Esophagus (tissue), 2 donors: Measurements from ENCODE around the gene ERP44. TPM values are rescaled to one million over a fixed set of nuclear protein-coding genes. Genes with fewer than 3 reads are reported as not detected.
"Not testable (repeated sequence)": the region's sequence is repeated elsewhere in the genome, so short reads cannot be mapped to it uniquely, and the experiment has no call there.

Experiments
- H3K27ac ChIP-seq, 2 donors: one replicate each; pipeline ENCODE4 v1.5.1; 2013; ENCODE audit warnings: low read depth in 2 of 2, mild to moderate bottlenecking in 2 of 2, inconsistent platforms in 1 of 2, low read length in 1 of 2, moderate library complexity in 1 of 2
- H3K27me3 ChIP-seq, 2 donors: one replicate each; pipeline ENCODE4 v1.6.1; 2013; ENCODE audit warnings: low read length in 2 of 2, control low read depth in 1 of 2, mild to moderate bottlenecking in 1 of 2; ENCODE audit not compliant: insufficient read depth in 2 of 2, control insufficient read depth in 1 of 2
- H3K36me3 ChIP-seq, 2 donors: one replicate each; pipeline ENCODE4 v1.6.1; 2013; ENCODE audit warnings: low read length in 1 of 2; ENCODE audit not compliant: control insufficient read depth in 2 of 2, insufficient read depth in 2 of 2
- H3K4me1 ChIP-seq, 2 donors: one replicate each; pipeline ENCODE4 v1.6.1; 2013; ENCODE audit warnings: low read length in 1 of 2; ENCODE audit not compliant: control insufficient read depth in 2 of 2, insufficient read depth in 2 of 2
- H3K4me3 ChIP-seq, 2 donors: one replicate each; pipeline ENCODE4 v1.5.1; 2013; ENCODE audit warnings: low read length in 2 of 2, mild to moderate bottlenecking in 2 of 2, low read depth in 1 of 2, moderate library complexity in 1 of 2
- H3K9me3 ChIP-seq, 2 donors: one replicate each; pipeline ENCODE4 v1.6.1; 2013; ENCODE audit warnings: mild to moderate bottlenecking in 2 of 2, low read depth in 1 of 2, low read length in 1 of 2, moderate library complexity in 1 of 2; ENCODE audit not compliant: control insufficient read depth in 2 of 2, insufficient read depth in 1 of 2
- WGBS, 2 donors: extraction: QIAGEN DNeasy Blood & Tissue Kit; methylation state at CpG; one replicate each; pipeline ENCODE4 v1.1.7; 2013; 5-methylcytosine and 5-hydroxymethylcytosine counted together
- polyA plus RNA-seq, 2 donors: library from polyadenylated mRNA; stranded (reverse); fragments of 200-250 nt; gene quantifications; one replicate each; pipeline ENCODE4 v1.2.3, GENCODE V29; 2013
- donor health status: healthy with polysubstance abuse.
- donor health status: Bipolar disorder and iron deficiency.

Gene ERP44
- polyA plus RNA-seq, 2 donors, result 14.3 to 16.3 TPM

DNA sequence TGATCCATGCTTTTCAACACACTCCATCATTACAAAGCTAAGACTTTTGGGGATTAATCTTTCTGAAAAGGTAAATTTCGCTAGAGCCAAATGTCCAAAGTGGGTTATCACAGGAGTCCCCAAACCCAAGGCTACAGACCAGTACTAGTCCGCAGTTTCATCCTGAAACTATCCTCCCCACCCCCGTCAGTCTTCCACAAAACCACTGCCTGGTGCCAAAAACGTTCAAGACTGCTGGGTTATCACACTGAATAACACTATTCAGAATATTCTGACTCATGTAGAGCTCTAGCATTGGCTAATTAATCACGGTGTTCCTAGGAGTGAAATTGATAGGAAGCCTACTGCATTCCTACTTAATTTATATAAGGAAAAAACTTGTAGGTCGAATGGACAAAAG lies 24.7 kb downstream of the ERP44 start:
- Histone ChIP-seq H3K27ac (no peak overlapping the region), H3K9me3 (peaks cover 0 to 3% of the 10 kb centered on the region in 2 donors), H3K4me1 (peaks cover 0 to 3% of the 10 kb centered on the region in 2 donors), H3K4me3 (no peak overlapping the region), H3K36me3 (peaks cover 0 to 2% of the 10 kb centered on the region in 2 donors), H3K27me3 (no peaks in the 10 kb centered on the region)
- 76 to 83% methylated on average over 6 of the region's 6 CpGs for WGBS, 2 donors

DNA sequence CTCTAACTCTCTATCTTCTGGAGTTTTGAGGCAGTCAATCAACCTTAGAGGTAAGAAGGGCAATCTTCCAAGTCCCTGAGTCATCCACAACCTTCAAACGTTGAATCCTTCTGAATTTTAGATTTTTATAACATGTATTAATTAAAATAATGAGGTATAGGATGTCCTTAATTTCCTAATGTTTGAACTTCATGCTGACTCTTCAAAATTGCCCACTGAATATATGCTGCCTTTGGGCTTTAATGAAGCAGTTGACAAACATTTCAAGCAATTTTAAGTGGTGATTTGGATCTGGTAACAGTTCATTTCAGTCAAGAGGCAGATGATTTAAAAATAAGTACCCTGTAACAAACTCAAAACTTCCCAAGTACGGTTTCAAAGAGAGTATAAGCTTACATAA lies 26.0 kb downstream of the ERP44 start:
- Histone ChIP-seq H3K27me3 (no peaks in the 10 kb centered on the region), H3K4me1 (peaks cover 0 to 3% of the 10 kb centered on the region in 2 donors), H3K9me3 (peaks cover 0 to 3% of the 10 kb centered on the region in 2 donors), H3K4me3 (no peak overlapping the region), H3K27ac (no peak overlapping the region), H3K36me3 (peaks cover 0 to 2% of the 10 kb centered on the region in 2 donors)
- 54 to 64% methylated on average over 2 of the region's 2 CpGs for WGBS, 2 donors

DNA sequence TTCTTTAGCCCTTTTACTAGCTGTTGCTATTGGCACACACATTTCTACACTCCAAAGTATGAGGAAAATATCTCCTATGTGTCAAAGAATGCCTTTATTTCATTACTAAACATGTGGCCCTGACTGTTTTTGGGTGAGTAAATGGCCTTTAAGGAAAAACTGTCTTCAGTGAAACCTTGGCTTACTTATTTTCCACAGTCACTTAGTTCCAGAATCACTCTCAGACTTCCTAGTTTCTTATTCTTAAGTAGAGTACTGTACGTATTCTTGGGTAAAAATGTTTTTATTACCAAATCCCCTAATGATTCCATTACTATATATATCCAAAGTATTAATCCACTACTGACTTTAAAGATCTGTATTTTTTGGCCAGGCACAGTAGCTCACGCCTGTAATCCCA lies 27.5 kb downstream of the ERP44 start:
- no peaks in the 10 kb centered on the region for H3K27me3 ChIP-seq
- H3K27ac ChIP-seq, result no peak overlapping the region
- H3K4me1 ChIP-seq, result peaks cover 0 to 3% of the 10 kb centered on the region in 2 donors
- no peak overlapping the region for H3K4me3 ChIP-seq
- no peaks in the 10 kb centered on the region for H3K36me3 ChIP-seq
- peaks cover 0 to 3% of the 10 kb centered on the region in 2 donors for H3K9me3 ChIP-seq
- WGBS, 2 donors, result 74 to 83% methylated on average over 2 of the region's 2 CpGs

DNA sequence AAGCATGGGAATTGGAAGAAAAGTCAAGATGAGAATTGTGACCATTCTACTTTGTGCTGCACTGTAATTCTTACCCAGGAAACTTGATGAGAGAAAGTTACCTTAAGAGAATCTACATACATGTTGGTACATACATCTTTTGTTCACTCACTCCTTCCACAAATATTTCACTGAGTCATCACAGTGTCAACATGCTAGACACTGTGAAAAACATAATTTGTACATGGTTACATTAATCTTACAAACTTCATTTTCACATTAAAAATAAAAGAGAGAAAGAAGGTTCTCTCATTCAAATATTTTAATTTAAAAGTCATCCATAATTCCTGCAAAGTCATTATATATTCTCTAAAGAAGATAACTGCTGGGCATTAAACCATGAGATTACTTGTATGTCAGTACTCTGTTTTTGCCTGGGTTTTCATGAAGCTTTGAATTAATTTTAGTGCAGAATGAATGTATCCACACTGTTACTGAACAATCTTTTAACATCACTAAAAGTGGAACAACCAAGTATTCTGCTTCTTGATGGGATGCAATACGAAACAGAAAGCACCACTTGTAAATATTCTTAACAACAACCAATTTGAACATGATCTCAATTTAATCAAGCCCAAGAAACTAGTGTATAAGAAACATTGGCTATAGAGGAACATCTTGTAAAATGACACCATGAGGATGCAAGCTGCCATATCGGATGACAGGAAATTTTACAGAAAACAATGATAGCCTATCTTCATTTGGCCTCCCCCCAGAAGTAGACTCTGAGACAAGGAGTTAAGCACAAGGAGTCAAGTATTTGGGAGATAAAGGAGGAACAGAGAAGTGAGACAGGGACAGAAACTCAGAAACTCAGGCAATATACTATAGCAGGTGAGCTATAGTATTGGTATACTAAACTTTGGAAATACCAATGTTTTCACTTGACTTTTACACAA lies 28.4 kb downstream of the ERP44 start:
- H3K4me3 ChIP-seq, result no peak overlapping the region
- H3K36me3 ChIP-seq, result no peaks in the 10 kb centered on the region
- H3K4me1 ChIP-seq, result peaks cover 0 to 3% of the 10 kb centered on the region in 2 donors
- no peak overlapping the region for H3K27ac ChIP-seq
- peaks cover 0 to 3% of the 10 kb centered on the region in 2 donors for H3K9me3 ChIP-seq
- WGBS, 2 donors, result 84 to 88% methylated on average over 2 of the region's 2 CpGs
- H3K27me3 ChIP-seq, result no peaks in the 10 kb centered on the region

DNA sequence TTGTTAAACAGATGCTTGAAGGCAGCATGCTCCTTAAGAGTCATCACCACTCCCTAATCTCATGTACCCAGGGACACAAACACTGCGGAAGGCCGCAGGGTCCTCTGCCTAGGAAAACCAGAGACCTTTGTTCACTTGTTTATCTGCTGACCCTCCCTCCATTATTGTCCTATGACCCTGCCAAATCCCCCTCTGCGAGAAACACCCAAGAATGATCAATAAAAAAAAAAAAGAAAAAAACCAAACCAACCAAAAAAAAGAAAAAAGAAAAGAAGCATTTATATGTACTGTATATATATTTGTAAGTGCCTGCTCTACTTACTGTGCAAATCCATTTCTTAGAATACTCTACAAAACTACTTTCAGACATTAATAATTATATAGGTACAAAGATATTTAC lies 29.7 kb downstream of the ERP44 start:
- WGBS, 2 donors, result 88% methylated on average over 1 of the region's 3 CpGs; no CpG with 5 or more reads in 1 of the 2 donors
- H3K4me3 ChIP-seq, H3K4me1 ChIP-seq, H3K9me3 ChIP-seq, H3K36me3 ChIP-seq, H3K27me3 ChIP-seq, H3K27ac ChIP-seq: not testable (repeated sequence)

DNA sequence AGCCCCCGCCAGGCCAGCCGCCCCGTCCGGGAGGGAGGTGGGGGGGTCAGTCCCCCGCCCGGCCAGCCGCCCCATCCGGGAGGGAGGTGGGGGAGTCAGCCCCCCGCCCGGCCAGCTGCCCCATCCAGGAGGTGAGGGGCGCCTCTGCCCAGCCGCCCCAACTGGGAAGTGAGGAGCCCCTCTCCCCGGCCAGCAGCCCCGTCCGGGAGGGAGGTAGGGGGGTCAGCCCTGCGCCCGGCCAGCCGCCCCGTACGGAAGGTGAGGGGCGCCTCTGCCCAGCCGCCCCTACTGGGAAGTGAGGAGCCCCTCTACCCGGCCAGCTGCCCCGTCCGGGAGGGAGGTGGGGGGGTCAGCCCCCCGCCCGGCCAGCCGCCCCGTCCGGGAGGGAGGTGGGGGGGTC lies 30.8 kb downstream of the ERP44 start:
- WGBS, 2 donors, result 97 to 100% methylated on average over 2 to 30 of the region's 30 CpGs
- not testable (repeated sequence) for H3K4me1 ChIP-seq

DNA sequence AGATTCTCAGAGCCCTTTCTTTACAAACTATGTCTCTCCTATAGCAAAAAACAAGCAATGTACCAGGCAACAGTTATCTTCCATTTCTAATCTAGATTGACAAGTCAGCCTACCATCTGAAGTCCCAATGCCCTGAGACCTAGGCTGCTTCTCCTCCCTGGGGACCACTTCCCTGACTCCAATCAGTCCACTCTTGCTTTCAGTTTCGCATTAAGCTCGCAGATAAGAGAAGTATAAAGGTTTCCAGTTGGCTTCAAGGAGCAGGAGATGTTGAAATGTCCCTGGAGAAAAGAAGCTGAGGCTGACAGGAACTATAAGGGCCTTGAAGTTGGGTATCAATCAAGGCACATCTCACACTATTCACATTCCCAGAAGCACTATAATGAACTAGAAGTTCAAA lies 32.3 kb downstream of the ERP44 start:
- Histone ChIP-seq H3K4me3 (no peak overlapping the region), H3K27ac (no peak overlapping the region), H3K36me3 (no peaks in the 10 kb centered on the region), H3K4me1 (no peaks in the 10 kb centered on the region), H3K9me3 (no peaks in the 10 kb centered on the region), H3K27me3 (no peaks in the 10 kb centered on the region)
- WGBS, 2 donors, result 42 to 56% methylated on average over 2 of the region's 2 CpGs

More for the DNA sequence above, 30.8 kb downstream of the ERP44 start:
- H3K27me3 ChIP-seq, H3K27ac ChIP-seq, H3K9me3 ChIP-seq, H3K36me3 ChIP-seq, H3K4me3 ChIP-seq: not testable (repeated sequence)

DNA sequence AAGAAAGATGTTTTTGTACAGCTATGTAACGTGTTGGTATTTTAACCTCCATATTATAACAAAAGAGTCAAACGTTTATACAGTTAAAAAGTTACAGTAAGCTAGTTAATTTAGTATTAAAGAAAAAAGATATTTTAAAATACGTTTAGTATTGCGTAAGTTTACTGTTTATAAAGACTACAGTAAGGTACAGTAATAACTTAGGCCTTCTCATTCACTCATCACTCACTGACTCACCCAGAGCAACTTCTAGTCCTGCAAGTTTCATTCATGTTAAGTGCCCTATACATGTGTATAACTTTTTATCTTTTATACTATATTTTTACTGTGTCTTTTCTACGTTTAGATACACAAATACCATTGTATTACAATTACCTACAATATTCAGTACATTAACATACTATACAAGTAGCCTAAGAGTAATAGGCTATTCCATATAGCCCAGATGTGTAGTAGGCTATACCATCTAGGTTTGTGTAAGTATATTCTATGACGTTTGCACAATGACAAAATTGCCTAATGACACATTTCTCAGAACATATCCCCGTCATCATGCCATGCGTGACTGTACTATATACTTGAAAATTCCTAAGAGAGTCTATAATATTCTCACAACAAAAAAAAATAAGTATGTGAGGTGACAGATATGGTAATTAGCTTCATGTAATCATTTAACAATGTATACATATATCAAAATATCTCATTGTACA lies 33.8 kb downstream of the ERP44 start:
- Histone ChIP-seq H3K36me3 (no peaks in the 10 kb centered on the region), H3K4me3 (no peak overlapping the region), H3K9me3 (no peaks in the 10 kb centered on the region), H3K4me1 (no peaks in the 10 kb centered on the region), H3K27ac (no peak overlapping the region), H3K27me3 (no peaks in the 10 kb centered on the region)
- WGBS, 2 donors, result 67 to 71% methylated on average over 8 of the region's 8 CpGs

DNA sequence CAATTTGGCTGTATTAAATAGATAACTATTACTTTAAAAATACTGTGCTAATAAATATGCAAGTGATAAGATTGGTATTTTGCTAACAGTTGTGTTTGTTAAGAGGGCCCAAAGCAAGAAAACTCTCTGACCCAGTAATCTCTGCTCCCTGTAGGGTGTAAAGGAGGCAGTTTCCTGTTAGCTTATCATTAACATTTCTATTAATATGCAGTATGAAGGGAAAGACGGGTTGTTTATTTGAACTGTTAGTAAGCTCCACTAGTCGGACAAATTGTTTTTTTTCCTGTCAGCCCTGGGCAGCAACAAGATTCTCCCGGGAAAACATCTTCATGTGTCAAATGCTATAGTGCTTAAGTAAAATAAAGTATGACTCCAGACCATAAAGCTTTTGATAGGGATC lies 35.6 kb downstream of the ERP44 start:
- Histone ChIP-seq H3K27me3 (no peaks in the 10 kb centered on the region), H3K27ac (no peak overlapping the region), H3K4me1 (no peaks in the 10 kb centered on the region), H3K9me3 (no peaks in the 10 kb centered on the region), H3K36me3 (no peaks in the 10 kb centered on the region), H3K4me3 (no peak overlapping the region)
- 42 to 51% methylated on average over 3 of the region's 3 CpGs for WGBS, 2 donors
